ENCODE results near the gene ILDR2.

DNA sequence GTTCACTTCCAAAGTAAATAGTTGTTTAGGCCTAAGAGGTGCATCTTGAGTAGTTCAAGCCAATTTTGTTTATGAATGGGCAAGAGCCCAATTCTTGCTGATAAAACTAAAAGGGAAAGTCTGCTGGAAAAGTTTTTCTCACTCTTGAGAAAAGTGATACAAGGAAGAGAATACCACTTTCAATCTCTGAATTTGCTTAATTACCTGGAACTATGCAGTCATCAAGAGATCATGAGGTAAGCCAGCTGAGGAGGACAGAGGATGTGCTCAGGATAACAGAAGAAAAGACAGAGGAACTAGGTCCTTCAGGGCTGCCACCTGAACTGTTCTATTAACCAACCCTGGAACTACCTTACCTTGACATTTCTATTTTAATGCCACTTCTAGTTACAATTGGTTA is 42.2 kb downstream of the ILDR2 start:
- TF ChIP-seq POLR2A (IDR thresholded peaks at IDR 0.05) (no peak), POLR2AphosphoS5 (IDR thresholded peaks at IDR 0.05) (no peak)
- TF ChIP-seq, protein P1, sequence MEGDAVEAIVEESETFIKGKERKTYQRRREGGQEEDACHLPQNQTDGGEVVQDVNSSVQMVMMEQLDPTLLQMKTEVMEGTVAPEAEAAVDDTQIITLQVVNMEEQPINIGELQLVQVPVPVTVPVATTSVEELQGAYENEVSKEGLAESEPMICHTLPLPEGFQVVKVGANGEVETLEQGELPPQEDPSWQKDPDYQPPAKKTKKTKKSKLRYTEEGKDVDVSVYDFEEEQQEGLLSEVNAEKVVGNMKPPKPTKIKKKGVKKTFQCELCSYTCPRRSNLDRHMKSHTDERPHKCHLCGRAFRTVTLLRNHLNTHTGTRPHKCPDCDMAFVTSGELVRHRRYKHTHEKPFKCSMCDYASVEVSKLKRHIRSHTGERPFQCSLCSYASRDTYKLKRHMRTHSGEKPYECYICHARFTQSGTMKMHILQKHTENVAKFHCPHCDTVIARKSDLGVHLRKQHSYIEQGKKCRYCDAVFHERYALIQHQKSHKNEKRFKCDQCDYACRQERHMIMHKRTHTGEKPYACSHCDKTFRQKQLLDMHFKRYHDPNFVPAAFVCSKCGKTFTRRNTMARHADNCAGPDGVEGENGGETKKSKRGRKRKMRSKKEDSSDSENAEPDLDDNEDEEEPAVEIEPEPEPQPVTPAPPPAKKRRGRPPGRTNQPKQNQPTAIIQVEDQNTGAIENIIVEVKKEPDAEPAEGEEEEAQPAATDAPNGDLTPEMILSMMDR (IDR thresholded peaks at IDR 0.05): no peak
